Activated CD4-positive, alpha-beta T cell treated with anti-CD3 and anti-CD28 coated beads, Interleukin-2, amount 10 ng/mL, durations not matched to agents 7 days and 5 days (primary cell): ENCODE results near the gene CERS6. TPM values are rescaled to one million over a fixed set of nuclear protein-coding genes. Genes with fewer than 3 reads are reported as not detected.

Source experiments
- microRNA-seq: library from miRNA; unstranded; fragments of <30 nt; microRNA quantifications from one replicate; pipeline ENCODE4 v1.2.0, GENCODE V29; 2021; ENCODE audit warnings: borderline microRNAs expressed, borderline replicate concordance
- total RNA-seq, 2 experiments: library from RNA; stranded (reverse); gene quantifications; one replicate each; pipeline ENCODE4 v1.2.3, GENCODE V29; 2021

The CERS6 gene
- total RNA-seq, 2 experiments from 2014 or later = 12.1 to 14.9 TPM

Small RNA genes within 50 kb of the gene (microRNA-seq; reads per million reads assigned to microRNA genes)
- not detected for gene MIR4774

Other genes with a start within 250 kb of the CERS6 start
- 10 to 100 TPM; 28.2 to 31.4 TPM for gene STK39, start 208.7 kb upstream of the CERS6 start, total RNA-seq